Measurements from ENCODE around the gene SHLD1. TPM values are rescaled to one million over a fixed set of nuclear protein-coding genes. Genes with fewer than 3 reads are reported as not detected.
A peak's percentile ranks its signal among the peaks of the same experiment; 100 is the strongest.

Gene SHLD1
- total RNA-seq, 1 donor from 2014 or later: 2.4 TPM

GRCh38 chr20:5818346-5818681, 68.1 kb downstream of the SHLD1 start:
- no peak for DNase-seq (ENCODE audit: low read depth in 2 of 2)

- no peak for DNase-seq (ENCODE audit: low read depth in 2 of 2)
Measured at GRCh38 chr20:5820738-5821137, 70.5 kb downstream of the SHLD1 start.

- DNase-seq (ENCODE audit: low read depth in 2 of 2): no peak
Measured at GRCh38 chr20:5821627-5822215, 71.5 kb downstream of the SHLD1 start.

- peak in 1 of 2 donors; percentile 14 for DNase-seq (ENCODE audit: low read depth in 2 of 2)
Measured at GRCh38 chr20:5822569-5822968, 72.4 kb downstream of the SHLD1 start.

- no peak for DNase-seq (ENCODE audit: low read depth in 2 of 2)
Measured at GRCh38 chr20:5825130-5825719, 75.0 kb downstream of the SHLD1 start.

GRCh38 chr20:5827098-5827853, 77.1 kb downstream of the SHLD1 start:
- DNase-seq (ENCODE audit: low read depth in 2 of 2): no peak

- DNase-seq (ENCODE audit: low read depth in 2 of 2): no peak
Measured at GRCh38 chr20:5827861-5828260, 77.7 kb downstream of the SHLD1 start.

GRCh38 chr20:5829241-5829809, 79.1 kb downstream of the SHLD1 start:
- DNase-seq (ENCODE audit: low read depth in 2 of 2): no peak

GRCh38 chr20:5831539-5832237, 81.5 kb downstream of the SHLD1 start:
- no peak for DNase-seq (ENCODE audit: low read depth in 2 of 2)

- no peak for DNase-seq (ENCODE audit: low read depth in 2 of 2)
Measured at GRCh38 chr20:5833309-5833941, 83.2 kb downstream of the SHLD1 start.

GRCh38 chr20:5834436-5835005, 84.3 kb downstream of the SHLD1 start:
- DNase-seq (ENCODE audit: low read depth in 2 of 2): no peak

- peak; percentile 43 to 86 for DNase-seq (ENCODE audit: low read depth in 2 of 2)
Measured at GRCh38 chr20:5835321-5835821, 85.2 kb downstream of the SHLD1 start.

- DNase-seq (ENCODE audit: low read depth in 2 of 2): peak; percentile 68 to 73
Measured at GRCh38 chr20:5835871-5836270, 85.7 kb downstream of the SHLD1 start.

GRCh38 chr20:5836569-5836968, 86.4 kb downstream of the SHLD1 start:
- DNase-seq (ENCODE audit: low read depth in 2 of 2): peak in 1 of 2 donors; percentile 28

GRCh38 chr20:5840411-5841002, 90.3 kb downstream of the SHLD1 start:
- DNase-seq (ENCODE audit: low read depth in 2 of 2): no peak

GRCh38 chr20:5841522-5841921, 91.3 kb downstream of the SHLD1 start:
- DNase-seq (ENCODE audit: low read depth in 2 of 2): no peak

GRCh38 chr20:5842465-5842864, 92.3 kb downstream of the SHLD1 start:
- DNase-seq (ENCODE audit: low read depth in 2 of 2): no peak

GRCh38 chr20:5843054-5843592, 92.9 kb downstream of the SHLD1 start:
- no peak for DNase-seq (ENCODE audit: low read depth in 2 of 2)

- peak in 1 of 2 donors; percentile 29 for DNase-seq (ENCODE audit: low read depth in 2 of 2)
Measured at GRCh38 chr20:5844063-5844681, 94.0 kb downstream of the SHLD1 start.

Data from dermis microvascular lymphatic vessel endothelial cell (primary cell).